ENCODE data around the gene ST3GAL6.

The ST3GAL6 gene

GRCh38 chr3:98805571-98805970, 42.4 kb downstream of the ST3GAL6 start:
- Histone ChIP-seq H3K4me1 (ENCODE audit: insufficient read depth, low read length) (no peaks in the 10 kb centered on the region), H3K27me3 (ENCODE audit: insufficient read depth, low read length) (no peaks in the 10 kb centered on the region), H3K9me3 (ENCODE audit: low read length) (peaks cover 8% of the 10 kb centered on the region), H3K4me3 (ENCODE audit: low read length) (no peak overlapping the region), H2AFZ (ENCODE audit: low read depth, low read length) (no peak overlapping the region), H3K36me3 (ENCODE audit: insufficient read depth, low read length) (peaks cover 68% of the 10 kb centered on the region)

GRCh38 chr3:98806521-98806920, 43.4 kb downstream of the ST3GAL6 start:
- Histone ChIP-seq H3K36me3 (ENCODE audit: insufficient read depth, low read length) (peaks cover 68% of the 10 kb centered on the region), H3K9me3 (ENCODE audit: low read length) (peaks cover 8% of the 10 kb centered on the region)

GRCh38 chr3:98807011-98807410, 43.9 kb downstream of the ST3GAL6 start:
- Histone ChIP-seq H3K4me3 (ENCODE audit: low read length) (no peak overlapping the region), H3K36me3 (ENCODE audit: insufficient read depth, low read length) (peaks cover 71% of the 10 kb centered on the region), H3K4me1 (ENCODE audit: insufficient read depth, low read length) (no peaks in the 10 kb centered on the region), H3K27me3 (ENCODE audit: insufficient read depth, low read length) (no peaks in the 10 kb centered on the region), H2AFZ (ENCODE audit: low read depth, low read length) (no peak overlapping the region), H3K9me3 (ENCODE audit: low read length) (peaks cover 8% of the 10 kb centered on the region)

More at GRCh38 chr3:98806521-98806920, 43.4 kb downstream of the ST3GAL6 start:
- Histone ChIP-seq H2AFZ (ENCODE audit: low read depth, low read length) (no peak overlapping the region), H3K27me3 (ENCODE audit: insufficient read depth, low read length) (no peaks in the 10 kb centered on the region), H3K4me1 (ENCODE audit: insufficient read depth, low read length) (no peaks in the 10 kb centered on the region), H3K4me3 (ENCODE audit: low read length) (no peak overlapping the region)

- H3K36me3 ChIP-seq (ENCODE audit: insufficient read depth, low read length) = peaks cover 74% of the 10 kb centered on the region
- peaks cover 8% of the 10 kb centered on the region for H3K9me3 ChIP-seq (ENCODE audit: low read length)
- H3K4me3 ChIP-seq (ENCODE audit: low read length) = no peak overlapping the region
- no peaks in the 10 kb centered on the region for H3K4me1 ChIP-seq (ENCODE audit: insufficient read depth, low read length)
- no peak overlapping the region for H2AFZ ChIP-seq (ENCODE audit: low read depth, low read length)
- H3K27me3 ChIP-seq (ENCODE audit: insufficient read depth, low read length) = no peaks in the 10 kb centered on the region
Measured at GRCh38 chr3:98807561-98807960, 44.4 kb downstream of the ST3GAL6 start.

- Histone ChIP-seq H3K36me3 (ENCODE audit: insufficient read depth, low read length) (peaks cover 75% of the 10 kb centered on the region), H2AFZ (ENCODE audit: low read depth, low read length) (no peak overlapping the region), H3K27me3 (ENCODE audit: insufficient read depth, low read length) (no peaks in the 10 kb centered on the region), H3K4me1 (ENCODE audit: insufficient read depth, low read length) (no peaks in the 10 kb centered on the region), H3K4me3 (ENCODE audit: low read length) (no peak overlapping the region), H3K9me3 (ENCODE audit: low read length) (peaks cover 8% of the 10 kb centered on the region)
Measured at GRCh38 chr3:98808071-98808470, 44.9 kb downstream of the ST3GAL6 start.

GRCh38 chr3:98809557-98809956, 46.4 kb downstream of the ST3GAL6 start:
- Histone ChIP-seq H3K4me3 (ENCODE audit: low read length) (no peak overlapping the region), H3K36me3 (ENCODE audit: insufficient read depth, low read length) (peaks cover 84% of the 10 kb centered on the region), H2AFZ (ENCODE audit: low read depth, low read length) (no peak overlapping the region), H3K4me1 (ENCODE audit: insufficient read depth, low read length) (no peaks in the 10 kb centered on the region), H3K9me3 (ENCODE audit: low read length) (peaks cover 8% of the 10 kb centered on the region), H3K27me3 (ENCODE audit: insufficient read depth, low read length) (no peaks in the 10 kb centered on the region)

- H2AFZ ChIP-seq (ENCODE audit: low read depth, low read length) = no peak overlapping the region
- no peaks in the 10 kb centered on the region for H3K27me3 ChIP-seq (ENCODE audit: insufficient read depth, low read length)
- H3K9me3 ChIP-seq (ENCODE audit: low read length) = peaks cover 4% of the 10 kb centered on the region
- H3K36me3 ChIP-seq (ENCODE audit: insufficient read depth, low read length) = peaks cover 82% of the 10 kb centered on the region
- no peak overlapping the region for H3K4me3 ChIP-seq (ENCODE audit: low read length)
- H3K4me1 ChIP-seq (ENCODE audit: insufficient read depth, low read length) = peaks cover 6% of the 10 kb centered on the region
Measured at GRCh38 chr3:98811048-98811447, 47.9 kb downstream of the ST3GAL6 start.

- Histone ChIP-seq H3K4me3 (ENCODE audit: low read length) (no peak overlapping the region), H3K9me3 (ENCODE audit: low read length) (no peaks in the 10 kb centered on the region), H3K27me3 (ENCODE audit: insufficient read depth, low read length) (no peaks in the 10 kb centered on the region), H3K36me3 (ENCODE audit: insufficient read depth, low read length) (peaks cover 81% of the 10 kb centered on the region), H2AFZ (ENCODE audit: low read depth, low read length) (no peak overlapping the region), H3K4me1 (ENCODE audit: insufficient read depth, low read length) (peaks cover 6% of the 10 kb centered on the region)
Measured at GRCh38 chr3:98812851-98813374, 49.8 kb downstream of the ST3GAL6 start.

- Histone ChIP-seq H3K36me3 (ENCODE audit: insufficient read depth, low read length) (peaks cover 77% of the 10 kb centered on the region), H3K4me1 (ENCODE audit: insufficient read depth, low read length) (peaks cover 6% of the 10 kb centered on the region), H3K9me3 (ENCODE audit: low read length) (no peaks in the 10 kb centered on the region), H3K4me3 (ENCODE audit: low read length) (no peak overlapping the region), H2AFZ (ENCODE audit: low read depth, low read length) (no peak overlapping the region), H3K27me3 (ENCODE audit: insufficient read depth, low read length) (no peaks in the 10 kb centered on the region)
Measured at GRCh38 chr3:98814817-98815420, 51.8 kb downstream of the ST3GAL6 start.

- Histone ChIP-seq H3K27me3 (ENCODE audit: insufficient read depth, low read length) (no peaks in the 10 kb centered on the region), H3K4me1 (ENCODE audit: insufficient read depth, low read length) (peaks cover 6% of the 10 kb centered on the region), H2AFZ (ENCODE audit: low read depth, low read length) (no peak overlapping the region), H3K4me3 (ENCODE audit: low read length) (no peak overlapping the region), H3K9me3 (ENCODE audit: low read length) (no peaks in the 10 kb centered on the region), H3K36me3 (ENCODE audit: insufficient read depth, low read length) (peaks cover 75% of the 10 kb centered on the region)
Measured at GRCh38 chr3:98817547-98818041, 54.5 kb downstream of the ST3GAL6 start.

GRCh38 chr3:98821063-98821462, 57.9 kb downstream of the ST3GAL6 start:
- Histone ChIP-seq H2AFZ (ENCODE audit: low read depth, low read length) (no peak overlapping the region), H3K4me3 (ENCODE audit: low read length) (no peak overlapping the region), H3K36me3 (ENCODE audit: insufficient read depth, low read length) (peaks cover 66% of the 10 kb centered on the region), H3K27me3 (ENCODE audit: insufficient read depth, low read length) (no peaks in the 10 kb centered on the region), H3K9me3 (ENCODE audit: low read length) (no peaks in the 10 kb centered on the region), H3K4me1 (ENCODE audit: insufficient read depth, low read length) (no peaks in the 10 kb centered on the region)

- Histone ChIP-seq H3K4me3 (ENCODE audit: low read length) (no peak overlapping the region), H3K9me3 (ENCODE audit: low read length) (no peaks in the 10 kb centered on the region), H3K4me1 (ENCODE audit: insufficient read depth, low read length) (no peaks in the 10 kb centered on the region), H3K36me3 (ENCODE audit: insufficient read depth, low read length) (peaks cover 46% of the 10 kb centered on the region), H3K27me3 (ENCODE audit: insufficient read depth, low read length) (no peaks in the 10 kb centered on the region), H2AFZ (ENCODE audit: low read depth, low read length) (no peak overlapping the region)
Measured at GRCh38 chr3:98823791-98824190, 60.7 kb downstream of the ST3GAL6 start.

- Histone ChIP-seq H3K9me3 (ENCODE audit: low read length) (peaks cover 2% of the 10 kb centered on the region), H3K27me3 (ENCODE audit: insufficient read depth, low read length) (no peaks in the 10 kb centered on the region), H2AFZ (ENCODE audit: low read depth, low read length) (no peak overlapping the region), H3K4me1 (ENCODE audit: insufficient read depth, low read length) (no peaks in the 10 kb centered on the region), H3K4me3 (ENCODE audit: low read length) (no peak overlapping the region), H3K36me3 (ENCODE audit: insufficient read depth, low read length) (peaks cover 43% of the 10 kb centered on the region)
Measured at GRCh38 chr3:98824256-98824655, 61.1 kb downstream of the ST3GAL6 start.

GRCh38 chr3:98826126-98826525, 63.0 kb downstream of the ST3GAL6 start:
- peaks cover 4% of the 10 kb centered on the region for H3K9me3 ChIP-seq (ENCODE audit: low read length)
- H3K27me3 ChIP-seq (ENCODE audit: insufficient read depth, low read length) = no peaks in the 10 kb centered on the region
- peaks cover 28% of the 10 kb centered on the region for H3K36me3 ChIP-seq (ENCODE audit: insufficient read depth, low read length)

More at GRCh38 chr3:98826126-98826525, 63.0 kb downstream of the ST3GAL6 start:
- Histone ChIP-seq H3K4me1 (ENCODE audit: insufficient read depth, low read length) (no peaks in the 10 kb centered on the region), H3K4me3 (ENCODE audit: low read length) (no peak overlapping the region), H2AFZ (ENCODE audit: low read depth, low read length) (no peak overlapping the region)

All from neuron (in vitro differentiated cells).